GM19468 (cell line): ENCODE data around the gene KIF1C.

ENCODE experiments used
- ATAC-seq: cut with Tn5 transposase; IDR thresholded peaks from one replicate; pipeline ENCODE4 v1.9.1; 2021; ENCODE audit warnings: mild to moderate bottlenecking, moderate library complexity, moderate number of reproducible peaks; ENCODE audit not compliant: unreplicated experiment; ENCODE audit errors: extremely low read depth

KIF1C gene

DNA sequence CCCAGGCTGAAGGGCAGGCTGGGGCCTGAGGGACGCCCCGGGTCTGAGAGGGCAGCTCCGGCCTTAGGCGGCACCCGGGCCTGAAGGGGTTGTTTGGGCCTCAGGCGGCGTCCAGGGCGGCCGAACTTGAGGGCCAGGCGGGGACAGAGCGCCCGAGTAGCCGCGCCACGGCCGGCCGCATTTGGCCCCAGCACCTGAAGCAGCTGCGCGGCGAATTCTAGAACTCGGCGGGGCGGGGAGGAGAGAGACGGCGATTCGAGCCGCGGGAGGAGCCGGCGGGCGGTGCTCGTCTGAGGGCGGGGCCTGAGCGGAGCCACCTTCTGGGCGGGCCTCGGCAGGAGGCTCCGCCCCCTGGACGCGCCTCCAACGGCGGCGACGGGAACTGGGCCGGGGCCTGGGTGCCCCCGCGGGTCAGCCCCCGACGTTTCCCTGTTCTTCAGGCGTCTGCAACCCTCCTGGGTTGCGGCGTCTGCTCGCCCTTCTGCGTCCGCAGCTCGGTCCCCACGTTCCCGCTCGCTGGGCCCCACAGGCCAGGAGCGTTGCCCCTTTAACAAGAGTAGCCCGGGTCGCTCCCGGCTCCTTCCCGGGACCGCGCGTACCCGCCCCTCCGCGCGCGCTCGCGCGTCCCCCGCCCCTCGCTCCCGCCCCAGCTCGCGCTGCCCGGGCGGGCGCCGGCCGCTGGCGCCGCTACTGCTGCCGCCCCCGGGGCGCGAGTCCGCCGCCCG, at the start of gene KIF1C, which contains the start of gene INCA1:
KIF1C (plus strand) TSS at position 649 of the 725 bp plus-strand sequence. CDS start 2,297 bp downstream, outside the sequence.
INCA1 (minus strand) TSS at position 221 of the 725 bp plus-strand sequence. CDS start 3,085 bp downstream, outside the sequence.
- ATAC-seq = peak; percentile 85

DNA sequence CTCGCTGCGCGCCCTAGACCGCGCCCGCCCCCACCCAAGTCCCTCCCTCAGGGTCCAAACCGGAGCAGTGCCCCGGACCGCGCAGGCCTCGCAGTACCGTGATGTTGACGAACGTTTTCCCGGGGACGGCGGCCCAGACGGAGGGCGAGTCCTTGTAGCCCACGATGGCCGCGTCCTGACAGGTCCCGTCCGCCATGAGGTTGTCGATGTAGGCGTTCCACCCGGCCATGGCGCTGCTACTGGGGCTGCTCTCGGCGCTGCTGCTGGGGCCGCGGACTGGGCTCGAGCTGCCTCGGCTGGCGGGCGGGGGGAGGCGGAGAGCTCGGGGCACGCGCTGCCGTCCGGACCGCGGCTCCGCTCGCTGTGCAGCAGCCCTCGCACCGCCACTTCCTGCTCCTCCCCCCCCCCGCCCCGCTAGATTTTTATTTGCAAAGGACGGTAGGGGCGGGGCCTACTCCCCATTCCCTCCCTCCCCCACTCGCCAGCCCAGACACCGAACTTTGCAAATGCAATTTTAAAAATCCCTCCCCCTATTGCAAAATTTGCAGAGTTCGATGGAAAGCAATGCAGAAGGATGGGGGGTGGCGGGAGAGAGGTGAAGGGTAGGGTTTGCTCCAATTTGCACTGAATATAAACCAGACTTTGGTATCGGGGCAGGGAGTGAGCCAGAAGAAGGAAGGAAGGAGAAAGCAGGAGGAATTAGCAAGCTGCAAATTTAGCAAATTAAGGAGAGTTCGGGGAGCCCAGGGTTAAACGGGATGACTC, 49.4 kb upstream of the KIF1C start, which contains the start of gene PFN1:
PFN1 (minus strand) TSS at position 365 of the 765 bp plus-strand sequence; CDS start at position 229, 136 bp downstream.
- ATAC-seq = no peak

- no peak for ATAC-seq
Measured at GRCh38 chr17:4948931-4949320, 48.8 kb upstream of the KIF1C start.

GRCh38 chr17:4949321-4950074, 48.3 kb upstream of the KIF1C start:
- ATAC-seq = no peak

GRCh38 chr17:4950075-4950745, 47.5 kb upstream of the KIF1C start:
- no peak for ATAC-seq

DNA sequence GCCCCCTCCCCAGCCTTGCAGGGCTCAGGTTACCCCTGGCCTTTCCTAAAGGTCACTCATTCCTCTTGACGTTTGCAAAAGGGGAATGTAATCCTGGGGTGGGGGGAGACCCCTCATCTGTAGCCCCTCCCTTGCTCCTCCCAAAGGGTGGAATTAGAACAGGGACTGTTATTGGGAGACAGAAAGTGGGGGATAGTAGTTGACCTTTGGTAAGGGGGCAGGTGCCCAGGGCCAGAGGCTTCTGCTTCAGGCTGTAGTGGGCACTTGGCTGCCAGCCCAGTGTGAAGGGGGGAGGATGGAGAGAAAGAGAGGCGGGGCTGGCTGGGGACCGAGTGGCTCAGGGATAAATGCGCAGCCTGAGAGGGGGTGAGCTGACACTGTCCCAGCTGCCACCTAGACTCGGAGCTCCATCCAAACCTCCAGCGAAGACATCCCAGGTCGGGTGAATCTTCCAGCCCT, 47.0 kb upstream of the KIF1C start, which contains the start of gene ENO3:
ENO3 (plus strand) TSS at position 374 of the 459 bp plus-strand sequence. CDS start 711 bp downstream, outside the sequence.
- no peak for ATAC-seq

DNA sequence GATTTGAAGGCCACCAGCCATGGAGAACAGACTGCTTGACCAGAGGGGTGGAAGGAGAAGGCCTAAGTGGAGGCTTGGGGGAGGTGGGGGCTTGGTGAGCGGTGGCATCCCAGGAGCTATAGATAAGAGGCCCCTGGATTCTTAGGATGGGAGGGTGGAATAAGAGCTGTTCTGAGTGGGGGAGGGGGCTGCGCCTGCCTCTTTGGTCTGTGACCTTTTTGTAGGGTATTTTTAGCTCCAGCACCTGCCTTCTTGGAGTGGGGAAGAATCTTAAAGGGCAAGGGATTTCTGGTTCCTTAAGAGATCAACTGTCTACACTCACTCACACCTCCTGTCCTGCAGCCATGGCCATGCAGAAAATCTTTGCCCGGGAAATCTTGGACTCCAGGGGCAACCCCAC, 46.3 kb upstream of the KIF1C start:
- ATAC-seq = no peak

DNA sequence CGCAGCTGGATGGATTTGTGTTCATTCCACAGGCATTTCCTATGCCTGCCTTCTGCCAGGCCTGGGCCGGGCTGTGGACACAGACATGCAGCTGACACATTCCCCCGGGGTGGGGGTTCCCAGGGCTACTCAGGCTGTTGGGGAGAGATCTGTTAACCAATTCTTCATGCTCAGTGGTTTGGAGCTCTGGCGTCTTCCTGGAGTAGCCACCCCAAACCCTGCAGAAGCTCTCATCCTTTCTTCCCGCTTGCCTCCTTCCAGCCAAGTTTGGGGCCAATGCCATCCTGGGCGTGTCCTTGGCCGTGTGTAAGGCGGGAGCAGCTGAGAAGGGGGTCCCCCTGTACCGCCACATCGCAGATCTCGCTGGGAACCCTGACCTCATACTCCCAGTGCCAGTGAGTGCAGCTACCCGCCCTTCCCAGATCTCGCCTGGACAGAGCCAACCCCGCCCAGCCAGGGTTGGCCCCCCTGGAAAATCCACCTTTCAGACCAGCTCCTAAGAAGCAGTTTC, 44.2 kb upstream of the KIF1C start:
- no peak for ATAC-seq

DNA sequence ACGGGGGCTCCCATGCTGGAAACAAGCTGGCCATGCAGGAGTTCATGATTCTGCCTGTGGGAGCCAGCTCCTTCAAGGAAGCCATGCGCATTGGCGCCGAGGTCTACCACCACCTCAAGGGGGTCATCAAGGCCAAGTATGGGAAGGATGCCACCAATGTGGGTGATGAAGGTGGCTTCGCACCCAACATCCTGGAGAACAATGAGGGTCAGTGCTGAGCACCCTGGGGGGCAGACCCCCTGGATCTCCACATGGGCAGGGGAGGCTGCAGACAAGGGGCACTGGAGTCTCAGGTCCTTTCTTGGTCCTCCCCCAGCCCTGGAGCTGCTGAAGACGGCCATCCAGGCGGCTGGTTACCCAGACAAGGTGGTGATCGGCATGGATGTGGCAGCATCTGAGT, 42.7 kb upstream of the KIF1C start:
- ATAC-seq = no peak

- no peak for ATAC-seq
Measured at GRCh38 chr17:4956493-4957061, 41.2 kb upstream of the KIF1C start.

DNA sequence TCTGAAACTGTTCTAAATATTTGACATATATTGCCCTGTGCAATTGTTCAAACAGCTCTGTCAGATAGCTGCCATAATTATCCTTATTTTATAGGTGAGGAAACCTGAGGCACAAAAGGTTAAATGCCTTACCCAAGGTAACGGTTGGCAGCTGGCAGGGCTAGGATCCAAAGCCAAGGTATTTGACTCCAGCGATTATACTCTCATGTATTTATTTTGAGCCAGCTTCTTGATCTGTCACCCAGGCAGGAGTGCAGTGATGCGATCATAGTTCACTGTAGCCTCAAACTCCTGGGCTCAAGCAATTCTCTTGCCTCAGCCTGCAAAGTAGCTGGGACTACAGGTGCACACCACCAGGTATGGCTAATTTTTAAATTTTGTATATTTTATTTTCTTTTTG, 39.6 kb upstream of the KIF1C start:
- no peak for ATAC-seq

- no peak for ATAC-seq
Measured at GRCh38 chr17:4959261-4959965, 38.3 kb upstream of the KIF1C start.

GRCh38 chr17:4960279-4960922, 37.3 kb upstream of the KIF1C start:
- no peak for ATAC-seq

GRCh38 chr17:4965311-4965986, 32.3 kb upstream of the KIF1C start:
- no peak for ATAC-seq

GRCh38 chr17:4966844-4967538, 30.8 kb upstream of the KIF1C start:
- peak; percentile 75 for ATAC-seq

DNA sequence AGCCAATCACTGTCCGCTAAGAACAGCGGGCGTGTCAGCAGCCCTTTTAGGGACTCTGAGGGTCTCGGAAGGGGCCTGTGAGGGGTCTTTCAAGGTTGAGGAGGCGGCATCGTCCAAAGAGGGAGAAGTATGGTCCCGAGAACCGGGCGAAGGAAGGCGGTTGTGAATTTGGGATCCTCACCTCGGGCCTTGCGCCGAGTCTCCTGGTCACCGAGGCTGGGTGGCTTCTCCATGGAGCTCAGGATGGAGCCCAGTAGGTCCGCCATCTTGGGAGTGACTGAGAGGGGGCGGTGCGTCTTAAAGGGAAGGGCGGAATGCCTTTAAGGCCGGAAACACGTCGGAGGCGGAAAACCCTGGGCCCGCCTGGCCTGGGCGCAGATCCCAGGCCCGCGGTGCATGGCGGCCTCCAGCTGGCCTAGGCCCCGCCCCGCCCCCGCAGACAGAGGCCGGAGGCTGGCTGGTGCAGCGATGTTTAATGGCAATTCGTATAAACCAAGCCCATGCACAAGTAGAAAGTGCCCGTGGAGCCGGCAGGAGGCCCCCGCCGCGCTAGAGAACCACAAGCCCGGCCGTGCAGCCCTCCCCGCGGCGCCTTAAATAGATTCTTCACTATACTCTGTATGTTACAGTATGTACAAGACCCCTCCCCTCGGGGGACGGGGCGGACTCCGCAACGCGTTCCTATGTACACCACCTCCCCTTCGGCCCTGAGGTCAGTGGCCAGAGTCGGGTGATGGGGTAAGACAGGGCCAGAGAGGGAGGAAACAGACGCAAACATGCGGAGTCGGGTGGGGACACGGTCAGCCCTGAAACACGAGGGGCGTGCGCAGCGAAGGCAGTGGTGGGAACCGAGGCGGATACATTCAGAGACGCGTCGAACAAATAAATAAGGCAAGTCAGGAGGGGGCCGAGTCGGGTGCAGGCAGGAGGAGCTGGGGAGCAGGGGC, 29.9 kb upstream of the KIF1C start, which contains the start of gene SPAG7:
SPAG7 (minus strand) TSS at position 279 of the 947 bp plus-strand sequence; CDS start at position 266, 13 bp downstream.
- ATAC-seq = peak; percentile 44
